Caco-2 (cell line): ENCODE data around the gene ACP7. TPM values are rescaled to one million over a fixed set of nuclear protein-coding genes. Genes with fewer than 3 reads are reported as not detected.

Experiments
- BruUV-seq: library from RNA; stranded (reverse); fragments of 400-500 nt; replicated peaks from 2 replicates; lab custom pipeline; 2021; lab: Mats Ljungman, UMichigan
- CTCF ChIA-PET: fragments of 300-600 bp; sonication (Branson Sonifier 250); formaldehyde crosslinking; loops from one replicate; lab custom pipeline; 2022; ENCODE audit warnings: antibody characterized with exemption; lab: Charles Lee
- POLR2A ChIA-PET: fragments of 300-600 bp; sonication (Branson Sonifier 250); formaldehyde crosslinking; loops from one replicate; lab custom pipeline; 2022; ENCODE audit warnings: antibody characterized with exemption; lab: Charles Lee
- DNase-seq, 2 experiments: peaks; one replicate each; pipeline versions ENCODE4 v3.0.0 to v3.0.0-alpha.2; 2020 to 2022
- H3K27me3 ChIP-seq: replicated peaks from 2 replicates; pipeline ENCODE4 v1.6.0; 2011; ENCODE audit warnings: low read length; ENCODE audit not compliant: control insufficient read depth, insufficient read depth
- H3K36me3 ChIP-seq: 2 replicates; pipeline ENCODE4 v1.5.1; 2011; ENCODE audit warnings: low read length; ENCODE audit not compliant: control insufficient read depth, insufficient read depth
- H3K4me1 ChIP-seq: fragments of 250-450 bp; sonication (Bioruptor Pico); 2 replicates; pipeline ENCODE4 v1.5.1; 2020; ENCODE audit warnings: mild to moderate bottlenecking
- H3K4me3 ChIP-seq: 2 replicates; pipeline ENCODE4 v1.5.1; 2011; ENCODE audit warnings: low read depth, mild to moderate bottlenecking, control low read depth, low read length
- H3K9me3 ChIP-seq: fragments of 250-450 bp; sonication (Bioruptor Pico); 2 replicates; pipeline ENCODE4 v1.5.1; 2020; ENCODE audit warnings: mild to moderate bottlenecking, moderate library complexity
- H3K27ac Mint-ChIP-seq: one replicate; pipeline ENCODE4 v1.8.0; 2022; ENCODE audit warnings: mixed read lengths; ENCODE audit not compliant: unreplicated experiment
- H3K27me3 Mint-ChIP-seq: one replicate; pipeline ENCODE4 v1.8.0; 2022; ENCODE audit warnings: mixed read lengths; ENCODE audit not compliant: insufficient read depth, unreplicated experiment
- H3K36me3 Mint-ChIP-seq: one replicate; pipeline ENCODE4 v1.8.0; 2022; ENCODE audit warnings: mild to moderate bottlenecking, mixed read lengths; ENCODE audit not compliant: insufficient read depth, unreplicated experiment
- H3K4me1 Mint-ChIP-seq: one replicate; pipeline ENCODE4 v1.8.0; 2022; ENCODE audit warnings: low read depth, mixed read lengths; ENCODE audit not compliant: unreplicated experiment
- H3K4me3 Mint-ChIP-seq: one replicate; pipeline ENCODE4 v1.8.0; 2022; ENCODE audit warnings: mild to moderate bottlenecking, moderate library complexity, mixed read lengths; ENCODE audit not compliant: unreplicated experiment
- H3K9me3 Mint-ChIP-seq: one replicate; pipeline ENCODE4 v1.8.0; 2022; ENCODE audit warnings: mixed read lengths; ENCODE audit not compliant: unreplicated experiment
- CTCF ChIP-seq, 2 experiments: fragments of 200-600 bp in 1 of 2; IDR thresholded peaks; 1 replicate in 1 of 2; 2 replicates in 1 of 2; pipeline versions ENCODE4 v1.5.1 to v1.8.0; 2011 to 2022; ENCODE audit warnings: antibody characterized with exemption in 1 of 2, control low read depth in 1 of 2, inconsistent platforms in 1 of 2, low read depth in 1 of 2, low read length in 1 of 2, mild to moderate bottlenecking in 1 of 2, moderate library complexity in 1 of 2; ENCODE audit not compliant: insufficient read depth in 1 of 2, severe bottlenecking in 1 of 2, unreplicated experiment in 1 of 2
- intact Hi-C: fragments of 100-400 bp; cut with micrococcal nuclease; formaldehyde crosslinking; loops from one replicate; pipeline ENCODE4 v1.10.0; 2022; ENCODE audit not compliant: unreplicated experiment
- total RNA-seq: library from RNA; stranded (reverse); gene quantifications from 2 replicates; pipeline ENCODE4 v1.2.3, GENCODE V29; 2022

Gene ACP7
- total RNA-seq, 1 experiment from 2014 or later, result 0.45 TPM

- H3K27me3 Mint-ChIP-seq, result no peaks in the 10 kb centered on the region
- POLR2A ChIA-PET, result no interaction called here
- H3K4me3 Mint-ChIP-seq, result peak overlapping the region; percentile 16
Measured at GRCh38 chr19:39128516-39129079, 44.4 kb downstream of the ACP7 start.

GRCh38 chr19:39129116-39129515 lies 44.9 kb downstream of the ACP7 start:
- Histone ChIP-seq H3K9me3 (no peaks in the 10 kb centered on the region), H3K27me3 (no peaks in the 10 kb centered on the region), H3K4me3 (no peak overlapping the region), H3K4me1 (peaks cover 48% of the 10 kb centered on the region), H3K36me3 (no peaks in the 10 kb centered on the region; the same call in none of the 2 replicates)
- no TSS peak for BruUV-seq
- intact Hi-C loops, result loop anchor here (5.0 kb wide), 1 partner anchor 268 kb away; no protein-coding TSS in a partner anchor
- Mint-ChIP-seq H3K4me1 (peaks cover 55% of the 10 kb centered on the region), H3K27me3 (no peaks in the 10 kb centered on the region), H3K4me3 (peak overlapping the region; percentile 16), H3K36me3 (peaks cover 48% of the 10 kb centered on the region), H3K27ac (no peak overlapping the region), H3K9me3 (no peaks in the 10 kb centered on the region)
- ChIA-PET CTCF (no interaction called here), POLR2A (no interaction called here)
- DNase-seq, result no peak
- TF ChIP-seq CTCF (IDR thresholded peaks at IDR 0.05; ENCODE audit: insufficient read depth in 1 of 2, low read depth in 1 of 2, low read length in 1 of 2, severe bottlenecking in 1 of 2, unreplicated experiment in 1 of 2), result no peak

More at GRCh38 chr19:39128516-39129079, 44.4 kb downstream of the ACP7 start:
- peak in 1 of 2 experiments; percentile 58 for DNase-seq
- TF ChIP-seq CTCF (IDR thresholded peaks at IDR 0.05; ENCODE audit: insufficient read depth in 1 of 2, low read depth in 1 of 2, low read length in 1 of 2, severe bottlenecking in 1 of 2, unreplicated experiment in 1 of 2), result no peak
- Histone ChIP-seq H3K27me3 (no peaks in the 10 kb centered on the region), H3K9me3 (no peaks in the 10 kb centered on the region), H3K4me3 (no peak overlapping the region), H3K4me1 (peaks cover 49% of the 10 kb centered on the region), H3K36me3 (no peaks in the 10 kb centered on the region; the same call in 1 of the 2 replicates)
- H3K9me3 Mint-ChIP-seq, result no peaks in the 10 kb centered on the region
- BruUV-seq, result no TSS peak
- H3K36me3 Mint-ChIP-seq, result peaks cover 47% of the 10 kb centered on the region
- no peak overlapping the region for H3K27ac Mint-ChIP-seq
- CTCF ChIA-PET, result no interaction called here
- H3K4me1 Mint-ChIP-seq, result peaks cover 58% of the 10 kb centered on the region
- intact Hi-C loops, result loop anchor here (5.0 kb wide), 1 partner anchor 269 kb away; no protein-coding TSS in a partner anchor

GRCh38 chr19:39130337-39131254 lies 46.4 kb downstream of the ACP7 start:
- Mint-ChIP-seq H3K4me1 (peaks cover 50% of the 10 kb centered on the region), H3K36me3 (peaks cover 50% of the 10 kb centered on the region), H3K27me3 (no peaks in the 10 kb centered on the region), H3K9me3 (no peaks in the 10 kb centered on the region), H3K4me3 (no peak overlapping the region), H3K27ac (peak overlapping the region; percentile 51)
- Histone ChIP-seq H3K4me1 (peaks cover 39% of the 10 kb centered on the region), H3K4me3 (no peak overlapping the region), H3K9me3 (no peaks in the 10 kb centered on the region), H3K27me3 (no peaks in the 10 kb centered on the region), H3K36me3 (no peaks in the 10 kb centered on the region; the same call in none of the 2 replicates)
- TF ChIP-seq CTCF (IDR thresholded peaks at IDR 0.05; ENCODE audit: insufficient read depth in 1 of 2, low read depth in 1 of 2, low read length in 1 of 2, severe bottlenecking in 1 of 2, unreplicated experiment in 1 of 2), result no peak
- no peak for DNase-seq
- POLR2A ChIA-PET, result no interaction called here
- CTCF ChIA-PET, result no interaction called here
- intact Hi-C loops, result no loop called here
- no TSS peak for BruUV-seq
